ENCODE results near the gene TMOD3.
A peak's percentile ranks its signal among the peaks of the same experiment; 100 is the strongest.
"Not testable (repeated sequence)": the region's sequence is repeated elsewhere in the genome, so short reads cannot be mapped to it uniquely, and the experiment has no call there.

Gene TMOD3

GRCh38 chr15:51829376-51830275 is at the start of gene TMOD3:
TMOD3 (plus strand) TSS chr15:51829653; CDS start chr15:51862885, 33,232 bp downstream.
- DNase-seq (ENCODE audit: low spot score): peak; percentile 87

DNA sequence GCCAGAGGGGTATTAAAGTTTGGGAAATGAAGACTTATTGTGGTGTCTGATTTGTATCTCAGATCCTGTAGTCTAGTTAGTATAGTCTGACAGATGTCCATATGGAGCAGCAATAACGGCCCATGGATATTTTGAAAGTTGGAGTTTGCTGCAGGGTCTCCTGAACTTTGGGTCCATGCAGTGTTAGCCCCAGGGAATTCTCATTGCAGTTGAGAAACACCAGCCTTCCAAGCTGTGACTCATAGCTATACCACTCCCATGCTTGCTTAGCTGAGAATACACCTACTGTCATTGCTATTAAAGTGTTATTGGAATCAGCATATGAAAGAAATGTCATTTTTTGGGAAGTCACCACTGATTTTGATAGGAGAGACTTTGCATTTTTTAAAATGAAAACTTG is 48.8 kb upstream of the TMOD3 start:
- no peak for DNase-seq (ENCODE audit: low spot score)

- DNase-seq (ENCODE audit: low spot score): no peak
These were observed 47.9 kb upstream of the TMOD3 start for GRCh38 chr15:51781506-51781905.

DNA sequence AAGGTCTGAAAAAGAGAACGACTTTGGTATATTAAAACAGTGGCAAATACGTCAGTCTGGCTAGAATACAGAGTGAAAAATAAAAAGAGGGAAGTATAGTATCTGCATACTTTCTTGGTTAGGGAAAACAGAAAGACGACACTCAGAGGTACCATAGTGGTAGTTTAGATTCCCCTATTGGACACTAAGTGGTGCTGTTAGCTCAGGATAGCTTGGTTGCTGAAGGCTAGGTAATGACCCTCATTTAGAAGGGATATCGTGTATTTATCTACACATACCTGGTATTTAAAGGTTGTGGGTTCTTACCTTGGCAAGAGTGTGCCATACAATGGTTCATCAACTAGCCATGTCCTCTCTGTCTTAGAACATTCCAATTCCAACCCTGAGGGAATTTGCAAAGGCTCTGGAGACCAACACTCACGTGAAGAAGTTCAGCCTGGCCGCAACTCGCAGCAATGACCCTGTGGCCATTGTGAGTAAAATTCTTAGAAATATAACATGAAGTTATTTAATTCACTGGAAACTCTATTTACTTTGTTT is 47.0 kb upstream of the TMOD3 start:
- DNase-seq (ENCODE audit: low spot score): no peak

- DNase-seq (ENCODE audit: low spot score): no peak
These were observed 45.5 kb upstream of the TMOD3 start for GRCh38 chr15:51783967-51784366.

DNA sequence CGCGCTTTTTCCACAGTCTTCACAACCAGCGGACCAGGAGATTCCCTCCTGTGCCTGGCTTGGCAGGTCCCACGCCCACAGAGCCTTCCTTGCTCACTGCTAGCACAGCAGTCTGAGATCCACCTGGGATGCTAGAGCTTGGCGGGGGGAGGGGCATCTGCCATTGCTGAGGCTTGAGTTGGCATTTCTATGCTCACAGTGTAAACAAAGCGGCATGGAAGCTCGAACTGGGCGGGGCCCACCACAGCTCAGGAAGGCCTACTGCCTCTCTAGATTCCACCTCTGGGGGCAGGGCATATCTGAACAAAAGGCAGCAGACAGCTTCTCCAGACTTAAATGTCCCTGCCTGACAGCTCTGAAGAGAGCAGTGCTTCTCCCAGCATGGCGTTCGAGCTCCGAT is 42.3 kb upstream of the TMOD3 start:
- DNase-seq (ENCODE audit: low spot score): not testable (repeated sequence)

DNA sequence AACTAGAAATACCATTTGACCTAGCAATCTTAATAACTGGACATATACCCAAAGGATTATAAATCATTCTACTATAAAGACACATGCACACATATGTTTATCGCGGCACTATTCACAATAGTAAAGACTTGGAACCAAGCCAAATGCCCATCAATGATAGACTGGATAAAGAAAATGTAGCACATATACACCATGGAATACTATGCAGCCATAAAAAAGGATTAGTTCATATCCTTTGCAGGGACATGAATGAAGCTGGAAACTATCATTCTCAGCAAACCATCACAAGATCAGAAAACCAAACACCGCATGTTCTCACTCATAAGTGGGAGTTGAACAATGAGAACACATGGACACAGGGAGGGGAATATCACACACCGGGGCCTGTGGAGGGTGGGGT is 37.0 kb upstream of the TMOD3 start:
- not testable (repeated sequence) for DNase-seq (ENCODE audit: low spot score)

- no peak for DNase-seq (ENCODE audit: low spot score)
These were observed 35.7 kb upstream of the TMOD3 start for GRCh38 chr15:51793521-51794305.

DNA sequence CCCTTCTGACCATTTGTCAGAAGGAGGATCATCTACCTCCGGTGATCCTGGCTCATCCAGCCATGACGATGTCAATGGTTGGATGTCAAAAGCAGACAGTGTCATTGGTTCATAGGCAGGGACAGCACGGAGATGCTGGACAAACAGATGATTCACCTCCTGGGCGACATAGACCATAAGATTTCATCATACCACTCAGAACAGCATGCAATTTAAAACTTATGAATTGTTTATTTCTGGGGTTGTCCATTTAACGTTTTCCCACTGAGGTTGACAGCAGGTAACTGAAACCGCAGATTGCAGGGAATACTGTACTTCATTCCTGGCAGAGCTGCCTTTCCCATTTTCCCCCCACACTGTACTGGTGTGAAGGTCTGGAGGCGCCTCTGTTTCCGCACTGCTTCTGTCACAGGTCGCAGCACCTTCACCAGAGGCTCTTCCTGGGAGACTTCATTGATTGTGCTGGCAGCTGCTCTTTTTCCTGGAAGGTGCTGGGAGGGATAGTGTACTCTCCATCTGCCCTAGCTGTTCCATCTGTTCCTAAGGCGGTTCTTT is 32.5 kb upstream of the TMOD3 start:
- DNase-seq (ENCODE audit: low spot score): no peak

- DNase-seq (ENCODE audit: low spot score): no peak
These were observed 31.2 kb upstream of the TMOD3 start for GRCh38 chr15:51798281-51798680.

DNA sequence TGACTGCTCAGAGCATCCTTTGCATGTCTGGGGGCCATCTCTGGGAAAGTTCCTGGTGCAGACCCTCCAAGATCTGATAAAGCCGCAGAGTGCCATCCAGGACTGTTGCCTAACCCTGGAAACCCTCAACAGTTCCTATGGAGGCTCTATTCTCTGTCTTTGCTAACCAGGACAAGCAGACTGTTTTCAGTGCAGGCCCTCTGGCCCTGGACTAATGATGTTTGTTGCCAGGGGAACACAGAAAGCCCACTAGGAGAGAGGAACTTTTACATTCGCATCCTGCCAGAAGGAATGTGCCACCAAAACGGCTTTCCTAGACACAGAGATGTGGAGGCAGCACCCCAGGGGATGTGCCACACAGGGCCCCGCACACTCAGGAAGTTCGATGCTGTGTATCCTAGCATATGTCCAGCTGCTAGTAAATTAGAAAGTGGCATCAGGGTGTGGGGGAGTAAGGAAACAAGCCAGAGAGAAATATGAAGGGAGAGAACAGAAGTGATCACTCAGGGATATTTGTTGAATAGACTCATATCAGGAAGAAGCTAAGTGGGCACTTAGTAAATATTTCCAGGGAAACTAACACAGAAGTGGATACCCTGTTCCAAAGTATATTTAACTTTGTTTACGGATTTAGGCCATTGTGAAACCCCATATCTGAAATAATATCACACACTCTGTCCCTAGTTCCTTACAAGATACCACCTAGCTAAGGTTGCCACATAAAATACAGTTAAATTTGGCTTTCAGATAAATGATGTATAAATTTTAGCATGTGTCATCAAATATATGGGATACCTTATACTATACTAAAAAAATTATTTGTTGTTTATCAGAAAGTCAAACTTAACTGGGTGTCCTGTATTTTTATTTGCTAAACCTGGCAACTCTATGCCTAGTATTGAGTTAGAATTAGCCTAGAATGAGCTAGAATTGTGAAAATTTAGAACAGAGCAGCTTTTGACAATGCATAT is 29.9 kb upstream of the TMOD3 start:
- DNase-seq (ENCODE audit: low spot score): no peak

- peak; percentile 52 for DNase-seq (ENCODE audit: low spot score)
These were observed 28.0 kb upstream of the TMOD3 start for GRCh38 chr15:51801391-51801835.

DNA sequence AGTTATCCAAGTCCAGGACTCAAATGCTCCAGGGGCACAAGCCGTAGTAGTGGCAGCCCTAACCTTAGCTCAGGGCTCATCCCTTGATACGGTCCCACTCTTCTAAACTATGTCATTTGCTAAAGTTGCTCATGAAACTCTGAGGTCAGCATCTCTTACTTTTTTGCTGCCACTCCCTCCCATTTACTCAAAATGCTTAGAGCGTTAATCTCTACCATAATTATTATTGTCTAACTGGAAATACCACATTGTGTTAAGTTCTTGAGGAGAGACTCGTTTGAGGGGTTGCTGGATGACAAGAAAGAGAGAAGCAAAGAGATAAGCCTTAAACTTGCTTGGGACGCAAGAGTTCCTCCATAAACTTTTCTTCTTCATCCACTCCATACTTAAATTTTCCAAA is 26.9 kb upstream of the TMOD3 start:
- DNase-seq (ENCODE audit: low spot score): no peak

- peak; percentile 31 for DNase-seq (ENCODE audit: low spot score)
These were observed 25.5 kb upstream of the TMOD3 start for GRCh38 chr15:51803965-51804364.

DNA sequence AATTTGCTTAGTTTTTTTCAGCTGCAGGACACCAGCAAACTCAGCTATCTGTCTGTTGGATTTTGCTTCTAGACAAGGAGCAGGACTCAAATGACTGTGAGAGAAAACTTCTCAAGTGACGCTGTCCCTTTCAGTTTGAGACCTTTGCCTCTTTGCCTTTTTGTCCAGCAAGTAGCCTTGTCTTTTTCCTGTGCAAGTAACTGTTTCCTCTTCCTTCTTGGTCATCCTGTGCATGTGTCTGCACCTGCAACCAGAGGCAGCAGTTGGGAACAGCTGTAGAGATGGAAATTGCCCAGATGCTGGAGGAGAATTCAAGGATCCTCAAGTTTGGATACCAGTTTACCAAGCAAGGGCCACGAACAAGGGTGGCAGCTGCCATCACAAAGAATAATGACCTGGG is 23.3 kb upstream of the TMOD3 start:
- no peak for DNase-seq (ENCODE audit: low spot score)

- no peak for DNase-seq (ENCODE audit: low spot score)
These were observed 20.0 kb upstream of the TMOD3 start for GRCh38 chr15:51809457-51809856.

DNA sequence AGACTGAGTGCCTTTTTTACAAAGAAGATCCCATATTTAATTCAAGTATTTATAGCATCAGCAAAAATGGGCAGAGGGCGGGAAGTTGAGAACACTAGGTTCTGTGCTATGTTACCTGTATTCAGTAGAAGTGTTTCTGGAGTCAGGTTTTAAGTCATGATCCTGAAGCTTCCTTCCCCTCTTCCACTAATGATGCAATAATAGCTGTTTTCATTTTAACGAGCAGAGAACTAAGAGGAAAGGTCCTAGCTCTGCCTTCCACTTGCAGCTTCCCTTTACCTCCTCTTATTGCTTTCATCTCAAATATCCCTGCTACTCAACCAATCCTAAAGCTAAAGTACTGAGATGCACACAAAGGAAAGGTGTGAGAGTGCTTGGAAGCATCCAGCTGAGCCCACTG is 16.9 kb upstream of the TMOD3 start:
- no peak for DNase-seq (ENCODE audit: low spot score)

DNA sequence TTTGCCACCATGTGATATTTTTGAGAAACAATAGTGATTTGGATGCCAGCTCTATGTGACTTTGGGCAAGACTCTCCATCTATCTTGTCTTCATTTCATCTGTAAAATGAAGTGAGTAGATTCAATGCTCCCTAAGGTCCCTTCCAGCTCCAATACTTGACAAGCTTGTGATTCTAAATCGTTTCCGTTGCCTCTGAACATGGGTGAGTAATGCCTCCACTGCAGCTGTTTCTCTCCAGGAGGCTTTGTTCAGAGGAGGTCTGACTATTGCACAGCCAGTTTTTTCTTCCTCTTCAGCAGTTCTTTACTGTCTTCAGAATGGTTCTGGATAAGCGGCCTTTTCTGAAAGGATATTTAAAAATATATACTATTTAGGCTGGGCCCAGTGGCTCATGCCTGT is 14.8 kb upstream of the TMOD3 start:
- no peak for DNase-seq (ENCODE audit: low spot score)

GRCh38 chr15:51816611-51817010 is 12.8 kb upstream of the TMOD3 start:
- DNase-seq (ENCODE audit: low spot score): no peak

DNA sequence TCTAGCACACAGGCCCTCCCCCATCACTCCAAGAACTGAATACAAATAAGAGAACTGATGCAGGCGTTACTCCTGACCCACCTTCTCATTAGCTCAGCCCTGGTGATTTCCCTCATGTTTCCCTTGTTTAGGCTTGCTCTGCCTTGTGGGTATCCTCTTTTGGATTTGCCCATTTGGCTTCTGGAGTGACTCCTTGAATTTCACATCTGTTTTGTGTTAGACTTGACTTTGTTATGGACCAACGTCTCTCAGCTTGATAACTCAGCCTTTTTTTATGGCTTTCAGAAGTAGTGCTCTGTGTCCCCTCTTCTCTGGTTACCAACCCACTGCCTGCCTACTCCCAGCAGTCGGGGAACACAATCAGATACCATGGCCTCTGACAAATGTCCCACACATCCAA is 11.3 kb upstream of the TMOD3 start:
- no peak for DNase-seq (ENCODE audit: low spot score)

DNA sequence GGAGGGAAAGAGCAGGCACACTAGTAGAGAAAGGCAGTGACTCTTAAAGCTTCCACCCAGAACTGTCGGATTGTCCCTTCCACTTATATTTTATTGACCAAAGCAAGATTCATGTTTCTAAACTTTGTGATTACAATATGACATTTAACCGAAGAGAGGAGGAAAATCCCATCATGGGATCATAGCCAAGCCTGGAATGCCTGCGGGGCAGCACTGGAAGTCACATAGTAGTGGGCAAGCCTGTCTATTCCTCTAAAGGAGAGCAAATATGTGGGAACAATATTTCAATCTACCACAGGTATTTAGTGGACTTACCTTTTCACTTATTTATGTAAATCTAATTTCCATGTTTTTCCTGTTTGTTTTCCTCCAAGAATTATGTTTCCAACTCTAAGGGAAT is 3.8 kb upstream of the TMOD3 start:
- DNase-seq (ENCODE audit: low spot score): no peak

Measured in RKO (cell line).